Measurements from ENCODE around the gene CADPS2. TPM values are rescaled to one million over a fixed set of nuclear protein-coding genes. Genes with fewer than 3 reads are reported as not detected.

The CADPS2 gene
- total and polyA plus RNA-seq, 8 donors: 7.0 to 57.8 (median 29.7) TPM

- WGBS, 5 donors: 77 to 94% (median 87%) methylated on average over 3 of the region's 3 CpGs
- H3K4me3 ChIP-seq: no peak overlapping the region
- H3K9me3 ChIP-seq: no peaks in the 10 kb centered on the region
- DNase-seq: no peak
- H3K27me3 ChIP-seq: no peaks in the 10 kb centered on the region
- no peaks in the 10 kb centered on the region for H3K4me1 ChIP-seq
- intact Hi-C loops (cut with DNase I; ENCODE audit: low total_unique reads): no loop called here
- peaks cover 0 to 7% (median 0%) of the 10 kb centered on the region in 4 donors for H3K36me3 ChIP-seq
- H3K27ac ChIP-seq: no peak overlapping the region
- no peak for TF ChIP-seq POLR2A (IDR thresholded peaks at IDR 0.05)
- TF ChIP-seq EP300 (IDR thresholded peaks at IDR 0.05): no peak
- TF ChIP-seq, protein P1, sequence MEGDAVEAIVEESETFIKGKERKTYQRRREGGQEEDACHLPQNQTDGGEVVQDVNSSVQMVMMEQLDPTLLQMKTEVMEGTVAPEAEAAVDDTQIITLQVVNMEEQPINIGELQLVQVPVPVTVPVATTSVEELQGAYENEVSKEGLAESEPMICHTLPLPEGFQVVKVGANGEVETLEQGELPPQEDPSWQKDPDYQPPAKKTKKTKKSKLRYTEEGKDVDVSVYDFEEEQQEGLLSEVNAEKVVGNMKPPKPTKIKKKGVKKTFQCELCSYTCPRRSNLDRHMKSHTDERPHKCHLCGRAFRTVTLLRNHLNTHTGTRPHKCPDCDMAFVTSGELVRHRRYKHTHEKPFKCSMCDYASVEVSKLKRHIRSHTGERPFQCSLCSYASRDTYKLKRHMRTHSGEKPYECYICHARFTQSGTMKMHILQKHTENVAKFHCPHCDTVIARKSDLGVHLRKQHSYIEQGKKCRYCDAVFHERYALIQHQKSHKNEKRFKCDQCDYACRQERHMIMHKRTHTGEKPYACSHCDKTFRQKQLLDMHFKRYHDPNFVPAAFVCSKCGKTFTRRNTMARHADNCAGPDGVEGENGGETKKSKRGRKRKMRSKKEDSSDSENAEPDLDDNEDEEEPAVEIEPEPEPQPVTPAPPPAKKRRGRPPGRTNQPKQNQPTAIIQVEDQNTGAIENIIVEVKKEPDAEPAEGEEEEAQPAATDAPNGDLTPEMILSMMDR (IDR thresholded peaks at IDR 0.05): no peak
- no peak for TF ChIP-seq POLR2AphosphoS5 (IDR thresholded peaks at IDR 0.05)
Measured at GRCh38 chr7:122488241-122488640, 398.0 kb downstream of the CADPS2 start.

- 86 to 95% (median 90%) methylated on average over 5 of the region's 5 CpGs for WGBS, 5 donors
- no peaks in the 10 kb centered on the region for H3K27me3 ChIP-seq
- peaks cover 0 to 7% (median 0%) of the 10 kb centered on the region in 4 donors for H3K36me3 ChIP-seq
- H3K9me3 ChIP-seq: no peaks in the 10 kb centered on the region
- no peak overlapping the region for H3K4me3 ChIP-seq
- no peak for DNase-seq
- TF ChIP-seq, protein P1 (IDR thresholded peaks at IDR 0.05): no peak
- TF ChIP-seq POLR2AphosphoS5 (IDR thresholded peaks at IDR 0.05): no peak
- no peak for TF ChIP-seq POLR2A (IDR thresholded peaks at IDR 0.05)
- no peak for TF ChIP-seq EP300 (IDR thresholded peaks at IDR 0.05)
- no peak overlapping the region for H3K27ac ChIP-seq
- intact Hi-C loops (cut with DNase I; ENCODE audit: low total_unique reads): no loop called here
- no peaks in the 10 kb centered on the region for H3K4me1 ChIP-seq
Measured at GRCh38 chr7:122487131-122487530, 399.1 kb downstream of the CADPS2 start.

DNA sequence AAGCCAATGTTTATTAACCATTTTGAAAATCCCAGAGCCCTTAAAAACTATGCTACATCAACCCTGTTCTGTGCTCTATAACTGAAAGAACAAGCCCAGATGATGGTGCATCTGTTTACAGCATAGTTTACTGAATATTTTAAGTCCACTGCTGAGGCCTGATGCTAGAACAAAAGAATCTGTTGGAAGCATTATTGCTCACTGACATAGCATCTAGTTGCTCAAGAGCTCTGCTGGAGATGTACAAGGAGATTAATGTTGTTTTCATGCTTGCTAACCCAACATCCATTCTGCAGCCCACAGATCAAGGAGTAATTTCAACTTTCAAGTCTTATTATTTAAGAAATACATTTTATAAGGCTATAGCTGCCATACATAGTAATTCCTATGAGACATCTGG is 400.4 kb downstream of the CADPS2 start:
- H3K4me3 ChIP-seq: no peak overlapping the region
- TF ChIP-seq POLR2A (IDR thresholded peaks at IDR 0.05): no peak
- intact Hi-C loops (cut with DNase I; ENCODE audit: low total_unique reads): no loop called here
- H3K27ac ChIP-seq: no peak overlapping the region
- peaks cover 0 to 7% (median 0%) of the 10 kb centered on the region in 4 donors for H3K36me3 ChIP-seq
- H3K4me1 ChIP-seq: no peaks in the 10 kb centered on the region
- DNase-seq: no peak
- H3K9me3 ChIP-seq: no peaks in the 10 kb centered on the region
- no peaks in the 10 kb centered on the region for H3K27me3 ChIP-seq

- Histone ChIP-seq H3K36me3 (no peaks in the 10 kb centered on the region), H3K4me1 (no peaks in the 10 kb centered on the region), H3K27me3 (no peaks in the 10 kb centered on the region), H3K4me3 (no peak overlapping the region), H3K9me3 (no peaks in the 10 kb centered on the region), H3K27ac (no peak overlapping the region)
- intact Hi-C loops (cut with DNase I; ENCODE audit: low total_unique reads): no loop called here
- no peak for DNase-seq
- TF ChIP-seq POLR2AphosphoS5 (IDR thresholded peaks at IDR 0.05) (no peak), EP300 (IDR thresholded peaks at IDR 0.05) (no peak), POLR2A (IDR thresholded peaks at IDR 0.05) (no peak)
- TF ChIP-seq, protein P1 (IDR thresholded peaks at IDR 0.05): no peak
- WGBS, 5 donors: 87 to 92% (median 91%) methylated on average over 4 of the region's 4 CpGs
Measured at GRCh38 chr7:122482212-122482611, 404.0 kb downstream of the CADPS2 start.

- intact Hi-C loops (cut with DNase I; ENCODE audit: low total_unique reads): no loop called here
- DNase-seq: no peak
- TF ChIP-seq EP300 (IDR thresholded peaks at IDR 0.05) (no peak), POLR2A (IDR thresholded peaks at IDR 0.05) (no peak), POLR2AphosphoS5 (IDR thresholded peaks at IDR 0.05) (no peak)
- TF ChIP-seq, protein P1 (IDR thresholded peaks at IDR 0.05): no peak
- 76 to 80% (median 79%) methylated on average over 3 of the region's 3 CpGs for WGBS, 5 donors
- H3K9me3 ChIP-seq: no peaks in the 10 kb centered on the region
- peaks cover 0 to 10% (median 0%) of the 10 kb centered on the region in 4 donors for H3K36me3 ChIP-seq
- H3K27me3 ChIP-seq: no peaks in the 10 kb centered on the region
- H3K4me3 ChIP-seq: no peak overlapping the region
- H3K27ac ChIP-seq: no peak overlapping the region
- H3K4me1 ChIP-seq: no peaks in the 10 kb centered on the region
Measured at GRCh38 chr7:122470859-122471258, 415.4 kb downstream of the CADPS2 start.
